ENCODE data around the gene JOSD2. TPM values are rescaled to one million over a fixed set of nuclear protein-coding genes. Genes with fewer than 3 reads are reported as not detected.
A peak's percentile ranks its signal among the peaks of the same experiment; 100 is the strongest.
"Not testable (repeated sequence)": the region's sequence is repeated elsewhere in the genome, so short reads cannot be mapped to it uniquely, and the experiment has no call there.

JOSD2 gene
- total RNA-seq, 1 experiment from 2014 or later: 26.2 TPM

- peak; percentile 65 for DNase-seq (ENCODE audit: low read depth)
Observed at GRCh38 chr19:50478901-50479715, 31.9 kb downstream of the JOSD2 start.

DNA sequence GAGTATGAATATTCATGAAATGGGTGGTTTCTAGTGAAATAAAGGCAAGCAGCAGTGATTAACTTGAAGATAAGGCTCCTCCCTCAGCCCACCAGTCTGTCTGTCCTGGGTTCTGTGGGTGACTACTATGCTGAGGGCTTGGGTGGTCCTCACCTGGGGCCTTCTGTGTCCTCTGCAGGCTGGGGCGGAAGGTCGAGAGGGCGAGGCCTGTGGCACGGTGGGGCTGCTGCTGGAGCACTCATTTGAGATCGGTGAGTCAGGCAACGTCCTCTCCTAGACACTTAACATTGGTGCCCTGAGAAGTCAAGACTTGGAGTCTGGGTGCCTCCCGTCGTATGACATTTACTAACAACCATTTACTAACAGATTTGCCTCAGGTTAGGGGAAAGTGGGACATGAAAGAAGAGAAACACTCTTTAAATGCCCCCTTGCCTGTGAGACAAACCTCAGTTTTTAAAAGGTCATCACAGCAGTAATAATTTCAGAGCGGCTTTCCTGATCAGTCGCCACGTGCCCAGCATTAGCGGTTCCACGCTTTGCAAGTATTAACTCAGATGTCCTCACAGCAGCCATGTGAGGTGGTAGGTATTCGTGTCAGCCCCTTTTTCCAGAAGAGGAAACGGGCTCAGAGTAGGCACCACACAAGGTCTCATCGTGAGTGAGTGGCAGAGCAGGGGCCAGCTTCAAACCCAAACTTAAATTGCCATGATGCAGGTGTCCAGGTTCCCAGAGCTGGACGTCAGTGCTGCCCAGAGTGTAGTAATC is 33.1 kb downstream of the JOSD2 start:
- no peak for DNase-seq (ENCODE audit: low read depth)

GRCh38 chr19:50476907-50477238 is 34.1 kb downstream of the JOSD2 start:
- no peak for DNase-seq (ENCODE audit: low read depth)

DNA sequence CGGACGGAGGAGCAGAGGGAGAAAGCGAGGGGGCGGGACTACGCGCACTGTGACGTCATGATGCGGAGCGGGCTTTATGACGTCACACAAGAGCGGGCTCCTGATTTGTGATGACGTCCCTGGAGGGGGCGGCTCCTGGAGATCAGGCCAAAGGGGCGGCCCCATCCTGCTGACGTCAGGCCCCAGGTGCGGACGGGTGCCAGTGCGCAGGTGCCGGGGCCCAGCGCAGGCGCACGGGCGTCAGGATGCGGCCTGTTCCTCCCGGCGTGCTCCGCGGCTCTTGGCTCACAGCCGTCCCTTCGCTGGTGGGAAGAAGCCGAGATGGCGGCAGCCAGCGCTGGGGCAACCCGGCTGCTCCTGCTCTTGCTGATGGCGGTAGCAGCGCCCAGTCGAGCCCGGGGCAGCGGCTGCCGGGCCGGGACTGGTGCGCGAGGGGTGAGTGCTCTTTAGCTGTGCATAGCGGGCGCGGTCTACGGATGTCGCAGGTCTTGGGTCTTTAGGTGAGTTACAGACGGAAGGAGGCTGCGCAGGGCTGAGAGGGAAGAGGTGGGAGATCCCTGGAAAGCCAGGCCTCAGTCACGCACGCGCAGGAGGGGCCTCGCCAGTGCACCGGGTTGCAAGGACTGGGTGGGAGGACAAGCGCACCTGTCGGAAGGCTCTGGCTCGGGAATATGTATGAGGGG is 34.6 kb downstream of the JOSD2 start, which contains the start of the genes EMC10 and GARIN5A:
EMC10 (plus strand) TSS at position 284 of the 683 bp plus-strand sequence; CDS start at position 322, 38 bp downstream.
GARIN5A (minus strand) TSS at position 625 of the 683 bp plus-strand sequence; CDS start at position 165, 460 bp downstream.
- DNase-seq (ENCODE audit: low read depth): peak; percentile 97

- DNase-seq (ENCODE audit: low read depth): no peak
Observed at GRCh38 chr19:50475736-50476223, 35.2 kb downstream of the JOSD2 start.

GRCh38 chr19:50475101-50475568 is 35.9 kb downstream of the JOSD2 start:
- DNase-seq (ENCODE audit: low read depth): no peak

DNA sequence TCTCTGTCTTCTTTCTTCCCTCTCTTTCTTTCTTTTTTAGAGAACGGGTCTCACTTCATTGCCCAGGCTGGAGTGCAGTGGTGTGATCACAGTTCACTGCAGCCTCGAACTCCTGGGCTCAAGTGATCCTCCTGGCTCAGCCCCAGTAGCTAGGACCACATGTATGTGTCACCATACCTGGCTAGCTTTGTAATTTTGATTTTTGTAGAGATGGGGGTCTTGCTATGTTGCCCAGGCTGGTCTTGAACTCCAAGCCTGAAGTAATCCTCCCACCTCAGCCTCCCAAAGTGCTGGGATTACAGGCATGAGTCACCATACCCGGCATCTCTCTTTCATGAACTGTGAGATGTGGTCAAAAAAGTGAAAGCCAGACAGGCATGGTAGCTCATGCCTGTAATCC is 37.7 kb downstream of the JOSD2 start:
- not testable (repeated sequence) for DNase-seq (ENCODE audit: low read depth)

GRCh38 chr19:50468818-50469217 is 42.2 kb downstream of the JOSD2 start:
- DNase-seq (ENCODE audit: low read depth): no peak

GRCh38 chr19:50467566-50467965 is 43.4 kb downstream of the JOSD2 start:
- no peak for DNase-seq (ENCODE audit: low read depth)

GRCh38 chr19:50466706-50467039 is 44.3 kb downstream of the JOSD2 start:
- DNase-seq (ENCODE audit: low read depth): no peak

DNA sequence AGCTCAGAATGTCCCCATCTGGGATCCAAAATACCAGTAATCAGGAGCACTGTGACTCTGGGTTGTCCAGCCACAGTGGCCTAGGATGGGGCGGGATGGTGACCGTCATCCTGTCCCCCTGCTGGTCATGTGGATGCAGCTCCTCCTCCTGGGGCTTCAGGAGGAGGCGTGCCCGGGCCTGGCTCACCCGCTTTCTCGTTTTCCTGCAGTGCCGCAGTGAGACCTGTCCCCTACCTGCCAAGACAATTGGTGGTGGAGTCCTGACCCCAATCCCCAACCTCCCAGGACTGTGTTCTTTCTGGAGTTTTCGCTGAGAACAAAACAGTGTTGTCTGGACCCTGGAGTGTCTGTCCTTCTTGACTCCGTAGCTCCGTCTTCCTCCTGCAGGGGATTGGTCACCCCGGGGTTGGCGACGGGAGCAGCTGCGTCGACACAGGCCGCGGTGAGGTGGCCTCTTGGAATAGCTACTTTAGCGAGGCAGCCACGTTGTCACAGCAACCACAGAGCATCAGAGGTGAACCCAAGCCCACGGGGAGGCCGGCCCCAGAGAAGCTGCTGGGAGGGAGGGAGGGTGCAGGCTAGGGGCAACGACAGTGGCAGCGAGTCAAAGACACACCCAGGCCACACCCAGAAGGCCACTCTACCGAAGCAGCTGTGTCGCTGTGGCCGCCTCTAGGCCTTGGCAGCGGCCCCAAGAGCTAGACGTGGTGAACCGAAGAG is 44.8 kb downstream of the JOSD2 start:
- no peak for DNase-seq (ENCODE audit: low read depth)

- DNase-seq (ENCODE audit: low read depth): no peak
Observed at GRCh38 chr19:50465000-50465399, 46.0 kb downstream of the JOSD2 start.

GRCh38 chr19:50464348-50464747 is 46.6 kb downstream of the JOSD2 start:
- no peak for DNase-seq (ENCODE audit: low read depth)

GRCh38 chr19:50462970-50463369 is 48.0 kb downstream of the JOSD2 start:
- DNase-seq (ENCODE audit: low read depth): no peak

DNA sequence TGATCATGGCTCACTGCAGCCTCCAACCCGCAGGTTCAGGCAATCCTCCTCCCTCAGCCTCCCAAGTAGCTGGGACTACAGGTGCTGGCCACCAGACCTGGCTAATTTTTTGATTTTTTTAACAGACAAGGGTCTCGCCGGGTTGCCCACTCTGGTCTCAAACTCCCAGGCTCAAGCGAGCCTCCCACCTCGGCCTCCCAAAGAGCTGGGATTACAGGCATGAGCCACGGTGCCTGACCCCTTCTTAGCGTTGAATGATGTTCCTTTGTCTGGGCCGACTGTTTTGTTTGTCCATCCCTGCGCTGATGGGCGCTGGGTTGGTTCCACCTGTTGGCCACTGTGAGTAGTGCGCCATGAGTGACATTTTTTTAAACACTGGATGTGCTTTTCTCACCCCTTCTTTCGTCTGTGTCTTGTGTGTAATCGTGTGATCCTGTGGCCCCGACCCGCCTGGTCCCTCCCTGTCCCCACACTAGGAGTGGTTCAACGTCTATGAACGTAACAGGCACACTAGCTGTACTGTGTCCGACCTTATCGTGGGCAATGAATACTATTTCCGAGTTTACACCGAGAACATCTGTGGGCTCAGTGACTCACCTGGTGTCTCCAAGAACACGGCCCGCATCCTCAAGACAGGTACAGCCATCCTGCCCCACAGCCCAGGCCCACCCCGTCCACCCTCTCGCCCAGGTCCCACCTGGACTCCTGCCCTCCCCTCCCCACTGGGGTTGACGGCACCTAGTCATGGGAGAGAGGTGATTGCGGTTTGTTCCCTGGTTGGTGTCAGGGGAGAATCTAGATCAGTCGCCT is 49.7 kb downstream of the JOSD2 start:
- DNase-seq (ENCODE audit: low read depth): peak; percentile 80

GRCh38 chr19:50460161-50460765 is 50.7 kb downstream of the JOSD2 start:
- peak; percentile 70 for DNase-seq (ENCODE audit: low read depth)

DNA sequence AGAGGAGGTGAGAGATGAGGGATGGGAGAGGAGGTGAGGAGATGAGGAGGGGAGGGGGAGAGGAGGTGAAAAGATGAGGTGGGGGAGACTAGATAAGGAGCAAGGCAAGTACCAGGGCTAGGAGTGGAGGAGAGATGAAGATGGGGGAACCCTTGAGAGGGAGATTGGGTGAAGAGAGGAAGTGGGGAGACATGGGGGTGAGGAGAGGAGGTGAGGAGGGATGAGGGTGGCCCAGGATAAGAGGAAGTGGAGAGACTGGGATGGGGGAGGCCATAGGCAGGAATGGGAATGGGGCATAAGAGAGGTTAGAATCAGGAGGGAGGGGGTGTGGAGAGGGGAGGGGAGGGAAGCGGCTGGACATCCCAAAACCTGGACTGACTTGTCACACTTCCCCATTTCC is 51.4 kb downstream of the JOSD2 start:
- DNase-seq (ENCODE audit: low read depth): no peak

DNA sequence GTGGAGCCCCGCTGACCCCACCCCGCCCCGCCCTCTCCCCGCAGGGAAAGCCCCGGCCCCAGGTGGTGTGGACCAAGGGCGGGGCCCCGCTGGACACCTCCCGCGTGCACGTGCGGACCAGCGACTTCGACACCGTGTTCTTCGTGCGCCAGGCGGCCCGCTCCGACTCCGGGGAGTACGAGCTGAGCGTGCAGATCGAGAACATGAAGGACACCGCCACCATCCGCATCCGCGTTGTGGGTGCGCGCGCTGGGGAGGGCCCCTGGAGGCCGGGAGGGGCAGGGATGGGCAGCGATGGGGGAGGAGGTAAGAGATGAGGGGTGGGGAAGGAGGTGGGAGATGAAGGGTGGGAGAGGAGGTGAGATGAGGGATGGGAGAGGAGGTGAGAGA is 51.9 kb downstream of the JOSD2 start:
- no peak for DNase-seq (ENCODE audit: low read depth)

DNA sequence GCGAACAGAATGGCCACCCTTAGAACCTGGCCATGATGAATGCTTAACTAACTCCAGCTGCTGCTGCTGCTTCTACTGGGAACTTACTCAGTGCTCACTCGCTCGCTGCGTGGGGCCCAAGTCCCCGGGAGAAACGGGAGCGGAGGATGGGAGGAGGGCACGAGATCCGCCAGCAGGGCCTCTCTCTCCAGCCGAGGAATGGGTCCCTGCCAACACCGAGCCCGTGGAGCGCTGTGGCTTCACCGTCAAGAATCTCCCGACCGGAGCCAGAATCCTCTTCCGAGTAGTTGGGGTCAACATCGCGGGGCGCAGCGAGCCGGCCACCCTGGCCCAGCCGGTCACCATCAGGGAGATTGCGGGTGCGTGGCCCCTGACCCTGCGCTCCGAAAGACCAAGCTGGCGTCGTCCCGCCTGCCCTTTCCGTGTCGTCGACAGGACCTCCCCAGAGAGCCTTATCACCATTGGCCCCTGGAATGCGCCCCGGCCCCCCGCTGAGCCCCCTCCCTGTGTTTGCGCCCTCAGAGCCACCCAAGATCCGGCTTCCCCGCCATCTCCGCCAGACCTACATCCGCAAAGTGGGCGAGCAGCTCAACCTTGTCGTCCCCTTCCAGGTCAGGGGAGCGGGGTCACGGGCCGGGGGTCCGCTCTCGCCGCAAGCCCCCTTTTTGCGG is 52.5 kb downstream of the JOSD2 start:
- DNase-seq (ENCODE audit: low read depth): peak; percentile 25

- no peak for DNase-seq (ENCODE audit: low read depth)
Observed at GRCh38 chr19:50457300-50457699, 53.7 kb downstream of the JOSD2 start.
